ENCODE measurements around the gene MBTPS1.

DNA sequence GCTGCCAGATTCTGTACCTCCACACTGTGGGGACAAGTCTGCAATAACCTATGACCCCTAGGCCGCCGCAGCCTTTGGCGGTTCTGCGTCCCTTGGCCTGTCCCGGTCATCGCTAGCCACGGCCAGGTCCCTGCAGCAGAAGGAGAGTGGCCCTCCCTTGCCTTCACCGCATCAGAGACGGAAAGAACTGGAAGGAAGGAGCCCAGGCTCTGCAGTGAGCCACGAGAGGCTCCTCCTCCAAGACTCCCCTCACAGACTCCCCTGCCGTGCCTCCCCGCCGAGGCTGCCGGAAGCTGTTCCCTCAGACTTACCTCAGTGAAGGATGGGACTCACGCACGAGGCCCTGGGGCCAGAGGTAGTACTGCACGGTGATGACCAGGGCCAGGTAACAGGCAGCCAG, 85.2 kb downstream of the MBTPS1 start:
- TF ChIP-seq, protein P1, sequence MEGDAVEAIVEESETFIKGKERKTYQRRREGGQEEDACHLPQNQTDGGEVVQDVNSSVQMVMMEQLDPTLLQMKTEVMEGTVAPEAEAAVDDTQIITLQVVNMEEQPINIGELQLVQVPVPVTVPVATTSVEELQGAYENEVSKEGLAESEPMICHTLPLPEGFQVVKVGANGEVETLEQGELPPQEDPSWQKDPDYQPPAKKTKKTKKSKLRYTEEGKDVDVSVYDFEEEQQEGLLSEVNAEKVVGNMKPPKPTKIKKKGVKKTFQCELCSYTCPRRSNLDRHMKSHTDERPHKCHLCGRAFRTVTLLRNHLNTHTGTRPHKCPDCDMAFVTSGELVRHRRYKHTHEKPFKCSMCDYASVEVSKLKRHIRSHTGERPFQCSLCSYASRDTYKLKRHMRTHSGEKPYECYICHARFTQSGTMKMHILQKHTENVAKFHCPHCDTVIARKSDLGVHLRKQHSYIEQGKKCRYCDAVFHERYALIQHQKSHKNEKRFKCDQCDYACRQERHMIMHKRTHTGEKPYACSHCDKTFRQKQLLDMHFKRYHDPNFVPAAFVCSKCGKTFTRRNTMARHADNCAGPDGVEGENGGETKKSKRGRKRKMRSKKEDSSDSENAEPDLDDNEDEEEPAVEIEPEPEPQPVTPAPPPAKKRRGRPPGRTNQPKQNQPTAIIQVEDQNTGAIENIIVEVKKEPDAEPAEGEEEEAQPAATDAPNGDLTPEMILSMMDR (IDR thresholded peaks at IDR 0.05; ENCODE audit: insufficient read depth, low read depth, low read length): no peak
- TF ChIP-seq EZH2 (IDR thresholded peaks at IDR 0.05; ENCODE audit: insufficient read depth, low read length): no peak
